GM21717 (cell line): ENCODE data around the gene OR2A42.
"Not testable (repeated sequence)": the region's sequence is repeated elsewhere in the genome, so short reads cannot be mapped to it uniquely, and the experiment has no call there.

Experiments
- ATAC-seq: cut with Tn5 transposase; IDR thresholded peaks from one replicate; pipeline ENCODE4 v1.9.1; 2021; ENCODE audit warnings: mild to moderate bottlenecking, moderate library complexity; ENCODE audit not compliant: unreplicated experiment

Gene OR2A42

GRCh38 chr7:144239365-144239764, at the start of gene OR2A42:
TSS of gene OR2A42 (minus strand) at chr7:144239605. CDS start at chr7:144232843, 6,762 bp downstream.
- ATAC-seq, result not testable (repeated sequence)

- ATAC-seq, result not testable (repeated sequence)
These were observed 47.9 kb upstream of the OR2A42 start for GRCh38 chr7:144287171-144287784.

- ATAC-seq, result not testable (repeated sequence)
These were observed 44.3 kb upstream of the OR2A42 start for GRCh38 chr7:144283716-144284115.

GRCh38 chr7:144282490-144282889, 43.1 kb upstream of the OR2A42 start:
- ATAC-seq, result not testable (repeated sequence)

- ATAC-seq, result not testable (repeated sequence)
These were observed 42.6 kb upstream of the OR2A42 start for GRCh38 chr7:144281981-144282380.

GRCh38 chr7:144280010-144280409, 40.6 kb upstream of the OR2A42 start:
- ATAC-seq, result not testable (repeated sequence)

- not testable (repeated sequence) for ATAC-seq
These were observed 35.9 kb upstream of the OR2A42 start for GRCh38 chr7:144275281-144275680.

GRCh38 chr7:144269188-144269587, 29.8 kb upstream of the OR2A42 start, which contains the start of gene CTAGE8:
TSS of gene CTAGE8 (minus strand) at chr7:144269288. CDS start at chr7:144269250, 38 bp downstream.
- ATAC-seq, result not testable (repeated sequence)

GRCh38 chr7:144264692-144265091, 25.3 kb upstream of the OR2A42 start, which contains the start of gene OR2A7:
TSS of gene OR2A7 (minus strand) at chr7:144264792. CDS start at chr7:144259628, 5,164 bp downstream.
- not testable (repeated sequence) for ATAC-seq

GRCh38 chr7:144262128-144262527, 22.7 kb upstream of the OR2A42 start:
- ATAC-seq, result not testable (repeated sequence)

- not testable (repeated sequence) for ATAC-seq
These were observed 19.7 kb upstream of the OR2A42 start for GRCh38 chr7:144259067-144259466.

GRCh38 chr7:144256112-144256511, 16.7 kb upstream of the OR2A42 start:
- ATAC-seq, result no peak

- ATAC-seq, result no peak
These were observed 16.1 kb upstream of the OR2A42 start for GRCh38 chr7:144255471-144255897.

- ATAC-seq, result not testable (repeated sequence)
These were observed 12.9 kb upstream of the OR2A42 start for GRCh38 chr7:144252307-144252706.

- ATAC-seq, result not testable (repeated sequence)
These were observed 8.4 kb upstream of the OR2A42 start for GRCh38 chr7:144247674-144248330.

GRCh38 chr7:144246967-144247366, 7.6 kb upstream of the OR2A42 start:
- not testable (repeated sequence) for ATAC-seq

- not testable (repeated sequence) for ATAC-seq
These were observed 6.0 kb upstream of the OR2A42 start for GRCh38 chr7:144245372-144245771.

- ATAC-seq, result not testable (repeated sequence)
These were observed 799 bp downstream of the OR2A42 start for GRCh38 chr7:144238530-144239082.

- ATAC-seq, result not testable (repeated sequence)
These were observed 6.4 kb downstream of the OR2A42 start for GRCh38 chr7:144233039-144233438.

- not testable (repeated sequence) for ATAC-seq
These were observed 8.4 kb downstream of the OR2A42 start for GRCh38 chr7:144231027-144231426.

GRCh38 chr7:144228810-144229209, 10.6 kb downstream of the OR2A42 start:
- not testable (repeated sequence) for ATAC-seq

- not testable (repeated sequence) for ATAC-seq
These were observed 12.5 kb downstream of the OR2A42 start for GRCh38 chr7:144226866-144227265.
